Osteoblast (primary cell): Measurements from ENCODE around the gene ALG6. TPM values are rescaled to one million over a fixed set of nuclear protein-coding genes. Genes with fewer than 3 reads are reported as not detected.
A peak's percentile ranks its signal among the peaks of the same experiment; 100 is the strongest.

Experiments
- DNase-seq: peaks from one replicate; pipeline ENCODE4 v3.0.0; 2011; ENCODE audit warnings: low spot score, mixed read lengths; ENCODE audit not compliant: insufficient read length; ENCODE audit errors: missing footprints
- H2AFZ ChIP-seq: 2 replicates; pipeline ENCODE4 v1.6.0; 2011; ENCODE audit warnings: mild to moderate bottlenecking, low read length
- H3K27ac ChIP-seq: 2 replicates; pipeline ENCODE4 v1.5.1; 2011; ENCODE audit warnings: mild to moderate bottlenecking, low read depth, low read length, moderate library complexity
- H3K27me3 ChIP-seq: 2 replicates; pipeline ENCODE4 v1.6.0; 2012; ENCODE audit warnings: mild to moderate bottlenecking, control low read depth, inconsistent platforms, low read length, moderate library complexity; ENCODE audit not compliant: insufficient read depth
- H3K36me3 ChIP-seq: 2 replicates; pipeline ENCODE4 v1.5.1; 2011; ENCODE audit warnings: mild to moderate bottlenecking, low read length, control low read depth, moderate library complexity; ENCODE audit not compliant: insufficient read depth
- H3K4me1 ChIP-seq: 2 replicates; pipeline ENCODE4 v1.5.1; 2011; ENCODE audit warnings: mild to moderate bottlenecking, low read length, control low read depth, moderate library complexity; ENCODE audit not compliant: insufficient read depth
- H3K4me2 ChIP-seq: 2 replicates; pipeline ENCODE4 v1.6.0; 2011; ENCODE audit warnings: mild to moderate bottlenecking, low read length; ENCODE audit not compliant: insufficient read depth
- H3K4me3 ChIP-seq: fragments of 200-600 bp; sonication (generic); 3 replicates; pipeline ENCODE4 v1.5.1; 2012; ENCODE audit warnings: mild to moderate bottlenecking, low read length, inconsistent platforms; ENCODE audit not compliant: insufficient read depth
- H3K79me2 ChIP-seq: 2 replicates; pipeline ENCODE4 v1.6.0; 2012; ENCODE audit warnings: mild to moderate bottlenecking, low read length, control low read depth, inconsistent platforms; ENCODE audit not compliant: insufficient read depth
- H3K9me3 ChIP-seq: 2 replicates; pipeline ENCODE4 v1.5.1; 2011; ENCODE audit warnings: low read depth, low read length, control low read depth
- H4K20me1 ChIP-seq: 2 replicates; pipeline ENCODE4 v1.6.0; 2012; ENCODE audit warnings: mild to moderate bottlenecking, low read length, control low read depth; ENCODE audit not compliant: insufficient read depth
- CTCF ChIP-seq: IDR thresholded peaks from 2 replicates; pipeline ENCODE4 v1.5.1; 2011; ENCODE audit warnings: mild to moderate bottlenecking, low read depth, low read length, moderate library complexity; ENCODE audit errors: extremely low read depth
- total RNA-seq: library from RNA; depleted of rRNA; stranded (reverse); fragments of >200 nt; gene quantifications from 2 replicates; pipeline ENCODE4 v1.2.3, GENCODE V29; 2012

ALG6 gene
- total RNA-seq, 1 donor = 8.3 TPM

- peaks cover 90% of the 10 kb centered on the region for H3K27me3 ChIP-seq
- H4K20me1 ChIP-seq = no peaks in the 10 kb centered on the region
- H3K4me2 ChIP-seq = no peak overlapping the region
- H3K9me3 ChIP-seq = peaks cover 2% of the 10 kb centered on the region
- H3K4me3 ChIP-seq = no peak overlapping the region
- H2AFZ ChIP-seq = no peak overlapping the region
- peaks cover 2% of the 10 kb centered on the region for H3K4me1 ChIP-seq
- no peaks in the 10 kb centered on the region for H3K36me3 ChIP-seq
- no peaks in the 10 kb centered on the region for H3K79me2 ChIP-seq
- H3K27ac ChIP-seq = no peak overlapping the region
- peak; percentile 78 for DNase-seq
- TF ChIP-seq CTCF = no peak
These were observed 48.1 kb upstream of the ALG6 start for GRCh38 chr1:63319046-63320021.

DNA sequence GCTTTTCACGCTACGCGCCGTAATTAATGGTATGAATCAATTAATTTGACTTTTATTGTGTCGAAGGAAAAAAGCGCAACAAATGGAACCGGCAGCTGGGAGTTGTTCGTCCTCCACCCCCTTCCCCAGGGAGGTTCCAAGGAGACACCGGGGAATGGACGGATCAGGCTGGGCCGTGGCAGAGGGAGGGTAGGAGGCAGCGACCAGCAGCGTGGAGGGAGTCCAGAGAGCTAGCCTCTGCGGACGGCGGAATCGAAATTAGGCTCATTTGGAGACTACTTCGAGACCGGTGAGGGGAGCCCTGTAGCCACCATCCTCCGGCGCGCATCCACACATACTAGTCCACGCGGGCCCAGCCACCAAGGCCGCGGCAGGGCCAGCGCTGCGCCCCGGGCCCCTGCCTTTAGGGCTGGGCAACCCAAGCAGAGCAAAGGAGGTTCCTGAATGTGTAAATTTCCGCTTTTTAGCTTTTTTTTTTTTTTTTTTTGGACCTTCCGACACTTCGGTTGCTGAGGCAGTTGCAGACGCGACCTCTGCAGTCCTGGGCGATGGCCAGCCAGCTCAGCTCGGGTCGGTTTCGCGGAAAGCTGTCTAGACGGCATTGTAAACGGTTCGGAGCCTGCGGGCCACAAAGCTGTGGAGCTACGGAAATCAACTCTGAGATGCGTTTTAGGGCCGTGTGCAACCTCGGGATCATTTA is 47.3 kb upstream of the ALG6 start:
- Histone ChIP-seq H3K27me3 (peaks cover 98% of the 10 kb centered on the region), H3K4me1 (peaks cover 2% of the 10 kb centered on the region), H4K20me1 (no peaks in the 10 kb centered on the region), H3K27ac (no peak overlapping the region), H3K36me3 (no peaks in the 10 kb centered on the region), H3K4me3 (no peak overlapping the region), H2AFZ (no peak overlapping the region), H3K4me2 (no peak overlapping the region), H3K9me3 (peaks cover 2% of the 10 kb centered on the region), H3K79me2 (no peaks in the 10 kb centered on the region)
- no peak for TF ChIP-seq CTCF
- DNase-seq = peak; percentile 78

DNA sequence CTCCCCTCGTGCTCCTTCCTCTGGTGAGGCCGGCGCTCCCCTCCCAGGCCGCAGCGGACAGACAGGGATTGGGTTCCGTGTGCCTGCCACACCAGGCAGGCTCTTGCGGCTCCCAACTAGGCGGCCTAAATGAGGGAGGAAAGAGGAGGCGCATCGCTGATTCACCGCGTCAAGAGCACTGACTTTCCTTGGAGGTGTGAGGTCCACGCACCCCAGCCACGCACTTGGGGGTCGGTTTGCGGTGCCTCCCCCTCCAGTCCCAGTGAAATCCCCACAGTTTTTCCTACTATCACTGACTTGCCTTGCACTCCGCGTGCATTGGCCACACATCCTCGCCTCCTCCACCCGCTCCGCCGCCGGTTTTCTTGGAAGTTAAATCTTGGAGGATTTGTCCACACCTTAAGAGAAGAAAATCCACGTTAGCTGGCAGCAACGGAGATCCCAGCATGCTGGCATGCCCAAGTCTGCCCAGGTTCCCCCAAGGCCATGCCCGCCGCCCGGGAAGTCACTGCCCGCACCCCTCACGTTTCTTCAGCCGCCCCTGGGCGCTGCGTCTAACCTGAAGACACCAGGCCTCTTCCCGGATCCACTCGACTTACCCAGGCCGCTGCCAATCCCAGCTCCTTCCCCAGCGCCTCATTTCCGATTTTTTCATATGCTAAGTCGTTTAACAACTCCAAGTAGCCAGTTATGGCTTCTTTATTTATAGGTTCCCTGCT is 46.2 kb upstream of the ALG6 start:
- H3K36me3 ChIP-seq = no peaks in the 10 kb centered on the region
- H3K27ac ChIP-seq = no peak overlapping the region
- H3K9me3 ChIP-seq = peaks cover 2% of the 10 kb centered on the region
- peaks cover 2% of the 10 kb centered on the region for H3K4me1 ChIP-seq
- H2AFZ ChIP-seq = no peak overlapping the region
- no peaks in the 10 kb centered on the region for H4K20me1 ChIP-seq
- H3K79me2 ChIP-seq = no peaks in the 10 kb centered on the region
- no peak overlapping the region for H3K4me3 ChIP-seq
- no peak for TF ChIP-seq CTCF
- DNase-seq = peak; percentile 77
- H3K4me2 ChIP-seq = no peak overlapping the region
- H3K27me3 ChIP-seq = peaks cover 99% of the 10 kb centered on the region
